Measurements from ENCODE around the gene ATP2B2. TPM values are rescaled to one million over a fixed set of nuclear protein-coding genes. Genes with fewer than 3 reads are reported as not detected.

ATP2B2 gene
- total RNA-seq, 1 donor from 2014 or later: not detected

- Histone ChIP-seq H3K27ac (no peak overlapping the region), H3K9me3 (ENCODE audit: low read depth) (no peaks in the 10 kb centered on the region), H3F3A (ENCODE audit: low read depth) (no peaks in the 10 kb centered on the region), H3K4me1 (no peaks in the 10 kb centered on the region), H3K4me3 (no peak overlapping the region), H3K4me2 (no peak overlapping the region), H3K79me2 (ENCODE audit: low read depth) (no peaks in the 10 kb centered on the region), H4K20me1 (ENCODE audit: low read depth) (no peaks in the 10 kb centered on the region), H3K9ac (no peak overlapping the region), H3K36me3 (no peaks in the 10 kb centered on the region), H3K27me3 (peaks cover 59% of the 10 kb centered on the region), H2AFZ (replicated peaks) (no peak overlapping the region)
- Mint-ChIP-seq H3K27ac (no peak overlapping the region), H3K4me1 (no peaks in the 10 kb centered on the region), H3K9me3 (no peaks in the 10 kb centered on the region), H3K4me3 (no peak overlapping the region), H3K36me3 (no peaks in the 10 kb centered on the region), H3K27me3 (ENCODE audit: insufficient read depth, low read depth) (peaks cover 21% of the 10 kb centered on the region)
- no peak for TF ChIP-seq EZH2phosphoT487 (IDR thresholded peaks at IDR 0.05)
- TF ChIP-seq, protein P1, sequence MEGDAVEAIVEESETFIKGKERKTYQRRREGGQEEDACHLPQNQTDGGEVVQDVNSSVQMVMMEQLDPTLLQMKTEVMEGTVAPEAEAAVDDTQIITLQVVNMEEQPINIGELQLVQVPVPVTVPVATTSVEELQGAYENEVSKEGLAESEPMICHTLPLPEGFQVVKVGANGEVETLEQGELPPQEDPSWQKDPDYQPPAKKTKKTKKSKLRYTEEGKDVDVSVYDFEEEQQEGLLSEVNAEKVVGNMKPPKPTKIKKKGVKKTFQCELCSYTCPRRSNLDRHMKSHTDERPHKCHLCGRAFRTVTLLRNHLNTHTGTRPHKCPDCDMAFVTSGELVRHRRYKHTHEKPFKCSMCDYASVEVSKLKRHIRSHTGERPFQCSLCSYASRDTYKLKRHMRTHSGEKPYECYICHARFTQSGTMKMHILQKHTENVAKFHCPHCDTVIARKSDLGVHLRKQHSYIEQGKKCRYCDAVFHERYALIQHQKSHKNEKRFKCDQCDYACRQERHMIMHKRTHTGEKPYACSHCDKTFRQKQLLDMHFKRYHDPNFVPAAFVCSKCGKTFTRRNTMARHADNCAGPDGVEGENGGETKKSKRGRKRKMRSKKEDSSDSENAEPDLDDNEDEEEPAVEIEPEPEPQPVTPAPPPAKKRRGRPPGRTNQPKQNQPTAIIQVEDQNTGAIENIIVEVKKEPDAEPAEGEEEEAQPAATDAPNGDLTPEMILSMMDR (IDR thresholded peaks at IDR 0.05): no peak
- no peak for DNase-seq (ENCODE audit: low spot score)
These were observed 175.1 kb downstream of the ATP2B2 start for GRCh38 chr3:10330319-10330718.

DNA sequence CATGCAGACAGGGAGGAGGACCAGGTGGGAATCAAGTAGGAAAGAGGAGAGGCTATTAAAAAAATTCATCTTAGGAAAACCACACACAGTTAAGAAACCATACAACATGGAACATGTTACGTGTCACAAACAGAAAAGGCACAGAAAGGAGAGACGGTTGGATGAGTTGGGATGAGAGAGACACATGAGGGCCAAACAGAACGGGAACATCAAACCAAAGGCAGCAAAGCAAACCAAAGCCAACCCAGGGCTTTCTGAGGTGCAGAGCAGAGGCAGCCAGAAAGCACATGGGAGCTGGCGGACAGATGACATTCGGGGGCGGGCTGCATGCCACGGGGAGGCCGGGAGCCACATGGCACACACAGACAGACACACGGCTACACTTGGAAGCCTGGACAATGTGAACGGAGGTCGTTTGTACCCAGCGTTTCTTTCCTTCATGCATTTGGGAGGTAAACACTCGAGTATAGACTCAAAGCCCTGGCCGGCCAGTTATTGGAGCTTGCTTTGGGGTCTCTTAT, 175.8 kb downstream of the ATP2B2 start:
- Mint-ChIP-seq H3K4me1 (no peaks in the 10 kb centered on the region), H3K4me3 (no peak overlapping the region), H3K27ac (no peak overlapping the region), H3K36me3 (no peaks in the 10 kb centered on the region), H3K27me3 (ENCODE audit: insufficient read depth, low read depth) (peaks cover 17% of the 10 kb centered on the region), H3K9me3 (no peaks in the 10 kb centered on the region)
- Histone ChIP-seq H3K27me3 (peaks cover 67% of the 10 kb centered on the region), H3F3A (ENCODE audit: low read depth) (no peaks in the 10 kb centered on the region), H3K79me2 (ENCODE audit: low read depth) (no peaks in the 10 kb centered on the region), H3K9me3 (ENCODE audit: low read depth) (no peaks in the 10 kb centered on the region), H3K27ac (no peak overlapping the region), H2AFZ (replicated peaks) (no peak overlapping the region), H4K20me1 (ENCODE audit: low read depth) (no peaks in the 10 kb centered on the region), H3K4me2 (no peak overlapping the region), H3K4me3 (no peak overlapping the region), H3K9ac (no peak overlapping the region), H3K4me1 (no peaks in the 10 kb centered on the region), H3K36me3 (no peaks in the 10 kb centered on the region)
- no peak for DNase-seq (ENCODE audit: low spot score)
- TF ChIP-seq EZH2 (IDR thresholded peaks at IDR 0.05) (no peak), EZH2phosphoT487 (IDR thresholded peaks at IDR 0.05) (no peak)
- TF ChIP-seq, protein P1 (IDR thresholded peaks at IDR 0.05): no peak

DNA sequence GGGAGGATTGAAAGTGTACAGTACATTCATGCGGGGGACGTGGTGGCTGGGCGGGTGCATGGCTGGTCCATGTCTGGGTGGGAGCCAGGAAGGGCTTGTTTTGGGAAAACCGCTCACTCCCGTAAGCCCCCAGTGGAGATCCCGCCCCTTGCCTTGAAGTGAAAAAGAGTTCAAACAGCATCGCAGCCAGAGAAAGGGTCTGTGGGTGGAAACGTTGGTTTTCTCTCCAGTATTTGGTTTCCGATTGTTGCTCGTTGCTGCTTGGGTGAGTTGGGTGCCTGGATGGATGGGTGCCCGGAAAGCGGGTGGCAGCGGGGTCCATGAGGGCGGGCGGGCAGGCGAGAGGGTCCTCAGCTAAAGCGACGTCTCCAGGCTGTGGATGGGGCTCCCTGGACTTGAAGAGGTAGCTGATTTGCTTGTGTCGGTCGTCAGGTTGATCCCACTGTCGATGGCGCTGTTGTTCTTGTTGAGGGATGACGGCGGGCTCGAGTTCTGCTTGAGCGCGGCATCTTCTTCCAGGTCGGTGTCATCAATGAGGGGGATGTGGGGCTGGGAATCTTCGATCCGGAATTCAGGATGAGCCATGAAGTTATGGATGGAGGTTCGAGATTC, 176.8 kb downstream of the ATP2B2 start:
- no peak for DNase-seq (ENCODE audit: low spot score)

More for the DNA sequence above, 176.8 kb downstream of the ATP2B2 start:
- no peaks in the 10 kb centered on the region for H3K4me1 ChIP-seq
- no peaks in the 10 kb centered on the region for H4K20me1 ChIP-seq (ENCODE audit: low read depth)
- no peak for TF ChIP-seq EZH2phosphoT487 (IDR thresholded peaks at IDR 0.05)
- TF ChIP-seq, protein P1 (IDR thresholded peaks at IDR 0.05): no peak
- no peak for TF ChIP-seq EZH2 (IDR thresholded peaks at IDR 0.05)
- Mint-ChIP-seq H3K4me3 (no peak overlapping the region), H3K36me3 (no peaks in the 10 kb centered on the region), H3K27ac (no peak overlapping the region), H3K27me3 (ENCODE audit: insufficient read depth, low read depth) (peaks cover 24% of the 10 kb centered on the region), H3K9me3 (no peaks in the 10 kb centered on the region), H3K4me1 (no peaks in the 10 kb centered on the region)
- H3K9me3 ChIP-seq (ENCODE audit: low read depth): no peaks in the 10 kb centered on the region
- no peak overlapping the region for H3K9ac ChIP-seq
- H3K27me3 ChIP-seq: peaks cover 72% of the 10 kb centered on the region
- no peak overlapping the region for H3K4me2 ChIP-seq
- peak overlapping the region; percentile 34 for H2AFZ ChIP-seq (replicated peaks)
- H3K36me3 ChIP-seq: no peaks in the 10 kb centered on the region
- H3K79me2 ChIP-seq (ENCODE audit: low read depth): no peaks in the 10 kb centered on the region
- no peaks in the 10 kb centered on the region for H3F3A ChIP-seq (ENCODE audit: low read depth)
- no peak overlapping the region for H3K4me3 ChIP-seq
- no peak overlapping the region for H3K27ac ChIP-seq
